GM12872 (cell line): ENCODE data around the gene CHST7.

Experiments used
- TF ChIP-seq, protein P1 (sequence below): IDR thresholded peaks from 3 replicates; pipeline ENCODE4 v1.5.1; 2011; ENCODE audit warnings: low read depth, mild to moderate bottlenecking, low read length, moderate library complexity; ENCODE audit not compliant: insufficient read depth

CHST7 gene

DNA sequence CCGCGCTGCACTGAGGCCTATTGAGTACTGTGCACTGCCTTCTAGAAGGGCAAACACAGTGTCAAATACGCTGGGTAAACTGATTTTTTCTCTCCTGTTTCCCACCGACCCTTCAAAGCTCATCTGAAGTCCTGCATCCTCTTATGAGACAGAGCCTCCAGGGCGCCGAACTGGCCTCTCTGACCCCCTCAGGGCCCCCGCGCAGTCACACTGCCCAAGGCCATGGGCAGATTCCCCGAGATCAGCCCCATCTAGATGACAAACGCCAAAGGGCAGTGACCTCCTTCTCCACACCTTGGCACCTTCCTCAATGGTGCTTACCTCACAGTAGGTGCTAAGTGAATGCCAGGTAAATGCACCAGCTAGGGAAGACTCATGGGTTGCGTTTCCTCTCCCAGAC, 34.4 kb downstream of the CHST7 start:
- TF ChIP-seq, protein P1, sequence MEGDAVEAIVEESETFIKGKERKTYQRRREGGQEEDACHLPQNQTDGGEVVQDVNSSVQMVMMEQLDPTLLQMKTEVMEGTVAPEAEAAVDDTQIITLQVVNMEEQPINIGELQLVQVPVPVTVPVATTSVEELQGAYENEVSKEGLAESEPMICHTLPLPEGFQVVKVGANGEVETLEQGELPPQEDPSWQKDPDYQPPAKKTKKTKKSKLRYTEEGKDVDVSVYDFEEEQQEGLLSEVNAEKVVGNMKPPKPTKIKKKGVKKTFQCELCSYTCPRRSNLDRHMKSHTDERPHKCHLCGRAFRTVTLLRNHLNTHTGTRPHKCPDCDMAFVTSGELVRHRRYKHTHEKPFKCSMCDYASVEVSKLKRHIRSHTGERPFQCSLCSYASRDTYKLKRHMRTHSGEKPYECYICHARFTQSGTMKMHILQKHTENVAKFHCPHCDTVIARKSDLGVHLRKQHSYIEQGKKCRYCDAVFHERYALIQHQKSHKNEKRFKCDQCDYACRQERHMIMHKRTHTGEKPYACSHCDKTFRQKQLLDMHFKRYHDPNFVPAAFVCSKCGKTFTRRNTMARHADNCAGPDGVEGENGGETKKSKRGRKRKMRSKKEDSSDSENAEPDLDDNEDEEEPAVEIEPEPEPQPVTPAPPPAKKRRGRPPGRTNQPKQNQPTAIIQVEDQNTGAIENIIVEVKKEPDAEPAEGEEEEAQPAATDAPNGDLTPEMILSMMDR = no peak

- TF ChIP-seq, protein P1 = no peak
Measured at GRCh38 chrX:46610070-46610658, 36.6 kb downstream of the CHST7 start.

DNA sequence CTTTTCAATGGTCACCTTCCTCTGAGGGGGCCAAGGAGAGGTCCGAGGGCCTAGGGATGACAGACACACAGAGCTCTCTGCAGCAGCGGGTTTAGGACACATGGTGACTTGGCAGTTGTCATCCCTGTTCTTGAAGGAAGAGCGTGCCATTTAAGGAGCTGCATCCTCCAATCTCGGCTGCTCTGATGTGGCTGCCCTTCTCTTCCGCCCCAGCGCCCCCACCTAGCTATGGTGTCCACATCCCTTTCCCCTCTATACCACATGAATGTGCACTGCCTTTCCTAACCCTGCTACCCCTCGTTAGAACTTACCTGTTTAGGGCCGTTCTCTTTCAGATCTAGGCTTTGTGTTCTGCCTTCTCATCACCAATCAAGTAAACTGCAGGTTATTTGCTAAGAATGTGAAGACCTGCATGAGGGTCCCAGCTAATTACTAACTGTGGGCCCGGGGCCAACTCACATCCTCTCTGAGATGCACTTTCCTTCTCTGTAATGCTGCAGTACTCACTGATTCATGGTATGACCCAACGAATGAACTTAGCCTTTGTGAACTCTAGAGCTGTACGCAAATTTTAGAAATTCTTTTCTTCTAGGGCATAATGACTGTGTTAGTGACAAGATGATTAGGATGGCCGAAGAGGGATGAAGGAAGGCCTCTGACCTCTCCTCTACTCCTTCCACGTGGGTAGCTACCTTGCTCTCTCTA, 38.2 kb downstream of the CHST7 start:
- TF ChIP-seq, protein P1 = no peak

GRCh38 chrX:46617906-46618305, 44.3 kb downstream of the CHST7 start:
- TF ChIP-seq, protein P1 = no peak

GRCh38 chrX:46618947-46619346, 45.4 kb downstream of the CHST7 start:
- TF ChIP-seq, protein P1 = no peak

- TF ChIP-seq, protein P1 = no peak
Measured at GRCh38 chrX:46620505-46620904, 46.9 kb downstream of the CHST7 start.

DNA sequence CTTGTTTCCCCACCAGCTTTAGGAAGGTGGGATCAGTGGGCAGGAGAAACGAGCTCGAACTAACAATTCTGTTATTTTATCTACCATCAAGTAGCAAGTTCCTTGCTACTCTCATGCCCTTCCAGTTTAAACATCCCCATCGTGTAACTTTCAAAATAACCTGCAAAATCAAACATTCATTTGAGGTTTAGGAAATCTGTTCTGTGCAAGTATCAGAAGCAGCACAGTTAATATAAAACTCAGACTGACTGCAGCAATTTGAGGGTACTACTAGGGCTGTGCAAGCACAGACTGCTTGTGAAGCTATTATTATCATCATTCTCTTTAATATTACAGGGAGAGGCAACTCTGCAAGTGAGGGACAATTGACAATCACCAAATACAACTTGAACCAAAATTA, 48.0 kb downstream of the CHST7 start:
- TF ChIP-seq, protein P1 = no peak
